Measurements from ENCODE around the gene SUFU. TPM values are rescaled to one million over a fixed set of nuclear protein-coding genes. Genes with fewer than 3 reads are reported as not detected.

SUFU gene
- total and polyA plus RNA-seq, 4 donors, result 1.8 to 3.8 (median 2.9) TPM

DNA sequence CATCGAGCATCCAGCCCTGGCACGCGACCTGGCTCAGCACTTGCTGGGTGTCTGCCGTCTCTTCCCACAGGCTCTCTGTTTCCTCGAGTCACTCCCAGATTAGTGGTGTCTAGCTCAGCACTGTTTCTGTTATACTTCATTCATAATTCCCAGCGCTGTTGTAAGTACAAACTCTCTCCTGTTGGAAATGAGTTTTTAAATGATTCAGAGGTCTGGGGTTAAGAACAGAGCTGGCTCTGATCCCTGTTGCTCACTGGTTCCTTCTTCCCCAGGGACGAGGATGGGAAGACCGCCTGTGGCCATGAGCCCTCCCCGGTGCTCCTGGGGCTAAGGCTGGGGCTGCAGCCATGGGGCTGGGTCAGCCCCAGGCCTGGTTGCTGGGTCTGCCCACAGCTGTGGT is 35.1 kb upstream of the SUFU start:
- Histone ChIP-seq H3K4me1 (ENCODE audit: control insufficient read depth in 4 of 4, insufficient read depth in 4 of 4, low read length in 3 of 4) (peaks cover 0 to 2% (median under 1%) of the 10 kb centered on the region in 4 donors), H3K27me3 (ENCODE audit: control insufficient read depth in 4 of 4, insufficient read depth in 4 of 4, low read length in 3 of 4) (no peaks in the 10 kb centered on the region), H3K4me3 (ENCODE audit: low read depth in 1 of 3, low read length in 3 of 3) (no peak overlapping the region), H3K27ac (ENCODE audit: low read depth in 1 of 2, low read length in 2 of 2) (peak overlapping the region in 1 of 2 donors; percentile 37), H3K36me3 (ENCODE audit: control insufficient read depth in 4 of 4, insufficient read depth in 3 of 4, low read depth in 1 of 4, low read length in 3 of 4) (peaks cover 0 to 2% (median 0%) of the 10 kb centered on the region in 4 donors), H3K9ac (ENCODE audit: low read depth in 1 of 2, low read length in 2 of 2) (no peak overlapping the region), H3K9me3 (ENCODE audit: control insufficient read depth in 4 of 4, low read length in 3 of 4) (no peaks in the 10 kb centered on the region)
- WGBS, result 91% methylated on average over 9 of the region's 9 CpGs
- no peak for DNase-seq (ENCODE audit: low spot score)
- TF ChIP-seq SP1 (IDR thresholded peaks at IDR 0.05) (no peak), TAF1 (conservative IDR thresholded peaks at IDR 0.05) (no peak), NR2F2 (IDR thresholded peaks at IDR 0.05) (no peak), FOXA1 (IDR thresholded peaks at IDR 0.05) (no peak)
- TF ChIP-seq, protein P1, sequence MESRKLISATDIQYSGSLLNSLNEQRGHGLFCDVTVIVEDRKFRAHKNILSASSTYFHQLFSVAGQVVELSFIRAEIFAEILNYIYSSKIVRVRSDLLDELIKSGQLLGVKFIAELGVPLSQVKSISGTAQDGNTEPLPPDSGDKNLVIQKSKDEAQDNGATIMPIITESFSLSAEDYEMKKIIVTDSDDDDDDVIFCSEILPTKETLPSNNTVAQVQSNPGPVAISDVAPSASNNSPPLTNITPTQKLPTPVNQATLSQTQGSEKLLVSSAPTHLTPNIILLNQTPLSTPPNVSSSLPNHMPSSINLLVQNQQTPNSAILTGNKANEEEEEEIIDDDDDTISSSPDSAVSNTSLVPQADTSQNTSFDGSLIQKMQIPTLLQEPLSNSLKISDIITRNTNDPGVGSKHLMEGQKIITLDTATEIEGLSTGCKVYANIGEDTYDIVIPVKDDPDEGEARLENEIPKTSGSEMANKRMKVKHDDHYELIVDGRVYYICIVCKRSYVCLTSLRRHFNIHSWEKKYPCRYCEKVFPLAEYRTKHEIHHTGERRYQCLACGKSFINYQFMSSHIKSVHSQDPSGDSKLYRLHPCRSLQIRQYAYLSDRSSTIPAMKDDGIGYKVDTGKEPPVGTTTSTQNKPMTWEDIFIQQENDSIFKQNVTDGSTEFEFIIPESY (IDR thresholded peaks at IDR 0.05), result no peak
- TF ChIP-seq, protein P2, sequence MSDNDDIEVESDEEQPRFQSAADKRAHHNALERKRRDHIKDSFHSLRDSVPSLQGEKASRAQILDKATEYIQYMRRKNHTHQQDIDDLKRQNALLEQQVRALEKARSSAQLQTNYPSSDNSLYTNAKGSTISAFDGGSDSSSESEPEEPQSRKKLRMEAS (IDR thresholded peaks at IDR 0.05), result no peak

DNA sequence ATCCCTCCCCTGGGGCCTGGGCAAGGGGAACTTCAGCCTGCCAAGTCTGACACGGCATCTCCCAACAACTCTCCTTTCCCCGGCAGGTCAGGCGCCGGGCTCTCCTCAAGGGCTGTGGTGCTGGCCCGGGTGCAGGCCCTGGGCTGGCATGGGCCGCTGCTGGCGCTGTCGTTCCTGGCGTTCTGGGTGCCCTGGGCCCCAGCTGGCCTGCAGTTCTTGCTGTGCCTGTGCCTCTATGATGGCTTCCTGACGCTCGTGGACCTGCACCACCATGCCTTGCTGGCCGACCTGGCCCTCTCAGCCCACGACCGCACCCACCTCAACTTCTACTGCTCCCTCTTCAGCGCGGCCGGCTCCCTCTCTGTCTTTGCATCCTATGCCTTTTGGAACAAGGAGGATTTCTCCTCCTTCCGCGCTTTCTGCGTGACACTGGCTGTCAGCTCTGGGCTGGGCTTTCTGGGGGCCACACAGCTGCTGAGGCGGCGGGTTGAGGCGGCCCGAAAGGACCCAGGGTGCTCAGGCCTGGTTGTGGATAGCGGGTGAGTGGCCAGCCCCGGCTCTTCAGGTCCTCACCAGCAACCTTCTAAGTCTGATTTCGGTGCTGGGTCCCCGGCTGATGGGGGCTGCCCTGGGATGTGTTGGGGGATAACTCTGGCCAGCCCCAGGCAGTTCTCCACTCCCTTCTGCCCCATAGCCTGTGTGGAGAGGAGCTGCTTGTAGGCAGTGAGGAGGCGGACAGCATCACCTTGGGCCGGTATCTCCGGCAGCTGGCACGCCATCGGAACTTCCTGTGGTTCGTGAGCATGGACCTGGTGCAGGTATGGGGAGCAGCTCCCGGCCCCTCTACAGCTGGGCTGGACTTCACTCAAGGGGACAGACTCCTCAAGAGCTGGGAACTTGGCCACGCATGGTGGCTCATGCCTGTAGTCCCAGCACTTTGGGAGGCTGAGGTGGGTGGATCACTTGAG is 32.9 kb upstream of the SUFU start:
- H3K4me3 ChIP-seq (ENCODE audit: low read depth in 1 of 3, low read length in 3 of 3), result no peak overlapping the region
- TF ChIP-seq FOXA2 (IDR thresholded peaks at IDR 0.05), result no peak
- TF ChIP-seq NR2F2 (IDR thresholded peaks at IDR 0.05), result no peak
- TF ChIP-seq SP1 (IDR thresholded peaks at IDR 0.05), result no peak
- TF ChIP-seq, protein P1 (IDR thresholded peaks at IDR 0.05), result no peak
- TF ChIP-seq, protein P2 (IDR thresholded peaks at IDR 0.05), result no peak
- TF ChIP-seq, protein P3, sequence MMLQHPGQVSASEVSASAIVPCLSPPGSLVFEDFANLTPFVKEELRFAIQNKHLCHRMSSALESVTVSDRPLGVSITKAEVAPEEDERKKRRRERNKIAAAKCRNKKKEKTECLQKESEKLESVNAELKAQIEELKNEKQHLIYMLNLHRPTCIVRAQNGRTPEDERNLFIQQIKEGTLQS (IDR thresholded peaks at IDR 0.05), result no peak
- TF ChIP-seq HNF4A (conservative IDR thresholded peaks at IDR 0.05), result no peak
- TF ChIP-seq, protein P4, sequence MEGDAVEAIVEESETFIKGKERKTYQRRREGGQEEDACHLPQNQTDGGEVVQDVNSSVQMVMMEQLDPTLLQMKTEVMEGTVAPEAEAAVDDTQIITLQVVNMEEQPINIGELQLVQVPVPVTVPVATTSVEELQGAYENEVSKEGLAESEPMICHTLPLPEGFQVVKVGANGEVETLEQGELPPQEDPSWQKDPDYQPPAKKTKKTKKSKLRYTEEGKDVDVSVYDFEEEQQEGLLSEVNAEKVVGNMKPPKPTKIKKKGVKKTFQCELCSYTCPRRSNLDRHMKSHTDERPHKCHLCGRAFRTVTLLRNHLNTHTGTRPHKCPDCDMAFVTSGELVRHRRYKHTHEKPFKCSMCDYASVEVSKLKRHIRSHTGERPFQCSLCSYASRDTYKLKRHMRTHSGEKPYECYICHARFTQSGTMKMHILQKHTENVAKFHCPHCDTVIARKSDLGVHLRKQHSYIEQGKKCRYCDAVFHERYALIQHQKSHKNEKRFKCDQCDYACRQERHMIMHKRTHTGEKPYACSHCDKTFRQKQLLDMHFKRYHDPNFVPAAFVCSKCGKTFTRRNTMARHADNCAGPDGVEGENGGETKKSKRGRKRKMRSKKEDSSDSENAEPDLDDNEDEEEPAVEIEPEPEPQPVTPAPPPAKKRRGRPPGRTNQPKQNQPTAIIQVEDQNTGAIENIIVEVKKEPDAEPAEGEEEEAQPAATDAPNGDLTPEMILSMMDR (IDR thresholded peaks at IDR 0.05; ENCODE audit: low read depth, low read length, missing input control), result no peak
- TF ChIP-seq TAF1 (conservative IDR thresholded peaks at IDR 0.05), result no peak
- no peak for TF ChIP-seq FOXA1 (IDR thresholded peaks at IDR 0.05)
- TF ChIP-seq EGR1 (IDR thresholded peaks at IDR 0.05; ENCODE audit: low read depth in 2 of 2), result no peak
- TF ChIP-seq RXRA (IDR thresholded peaks at IDR 0.05), result no peak
- TF ChIP-seq HNF4G (IDR thresholded peaks at IDR 0.05), result no peak
- no peak for TF ChIP-seq GABPA (IDR thresholded peaks at IDR 0.05 in 1 of 2, conservative IDR thresholded peaks at IDR 0.05 in 1 of 2)
- TF ChIP-seq JUND (IDR thresholded peaks at IDR 0.05), result no peak
- TF ChIP-seq, protein P5, sequence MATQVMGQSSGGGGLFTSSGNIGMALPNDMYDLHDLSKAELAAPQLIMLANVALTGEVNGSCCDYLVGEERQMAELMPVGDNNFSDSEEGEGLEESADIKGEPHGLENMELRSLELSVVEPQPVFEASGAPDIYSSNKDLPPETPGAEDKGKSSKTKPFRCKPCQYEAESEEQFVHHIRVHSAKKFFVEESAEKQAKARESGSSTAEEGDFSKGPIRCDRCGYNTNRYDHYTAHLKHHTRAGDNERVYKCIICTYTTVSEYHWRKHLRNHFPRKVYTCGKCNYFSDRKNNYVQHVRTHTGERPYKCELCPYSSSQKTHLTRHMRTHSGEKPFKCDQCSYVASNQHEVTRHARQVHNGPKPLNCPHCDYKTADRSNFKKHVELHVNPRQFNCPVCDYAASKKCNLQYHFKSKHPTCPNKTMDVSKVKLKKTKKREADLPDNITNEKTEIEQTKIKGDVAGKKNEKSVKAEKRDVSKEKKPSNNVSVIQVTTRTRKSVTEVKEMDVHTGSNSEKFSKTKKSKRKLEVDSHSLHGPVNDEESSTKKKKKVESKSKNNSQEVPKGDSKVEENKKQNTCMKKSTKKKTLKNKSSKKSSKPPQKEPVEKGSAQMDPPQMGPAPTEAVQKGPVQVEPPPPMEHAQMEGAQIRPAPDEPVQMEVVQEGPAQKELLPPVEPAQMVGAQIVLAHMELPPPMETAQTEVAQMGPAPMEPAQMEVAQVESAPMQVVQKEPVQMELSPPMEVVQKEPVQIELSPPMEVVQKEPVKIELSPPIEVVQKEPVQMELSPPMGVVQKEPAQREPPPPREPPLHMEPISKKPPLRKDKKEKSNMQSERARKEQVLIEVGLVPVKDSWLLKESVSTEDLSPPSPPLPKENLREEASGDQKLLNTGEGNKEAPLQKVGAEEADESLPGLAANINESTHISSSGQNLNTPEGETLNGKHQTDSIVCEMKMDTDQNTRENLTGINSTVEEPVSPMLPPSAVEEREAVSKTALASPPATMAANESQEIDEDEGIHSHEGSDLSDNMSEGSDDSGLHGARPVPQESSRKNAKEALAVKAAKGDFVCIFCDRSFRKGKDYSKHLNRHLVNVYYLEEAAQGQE (IDR thresholded peaks at IDR 0.05), result no peak
- no peak for TF ChIP-seq YY1 (IDR thresholded peaks at IDR 0.05)
- TF ChIP-seq RAD21 (IDR thresholded peaks at IDR 0.05), result no peak
- no peaks in the 10 kb centered on the region for H3K27me3 ChIP-seq (ENCODE audit: control insufficient read depth in 4 of 4, insufficient read depth in 4 of 4, low read length in 3 of 4)
- H3K36me3 ChIP-seq (ENCODE audit: control insufficient read depth in 4 of 4, insufficient read depth in 3 of 4, low read depth in 1 of 4, low read length in 3 of 4), result peaks cover 0 to 2% (median 0%) of the 10 kb centered on the region in 4 donors
- H3K27ac ChIP-seq (ENCODE audit: low read depth in 1 of 2, low read length in 2 of 2), result no peak overlapping the region
- no peak for DNase-seq (ENCODE audit: low spot score)
- WGBS, result 98% methylated on average over 36 of the region's 36 CpGs
- no peak overlapping the region for H3K9ac ChIP-seq (ENCODE audit: low read depth in 1 of 2, low read length in 2 of 2)
- H3K4me1 ChIP-seq (ENCODE audit: control insufficient read depth in 4 of 4, insufficient read depth in 4 of 4, low read length in 3 of 4), result peaks cover 0 to 3% (median 1%) of the 10 kb centered on the region in 4 donors
- H3K9me3 ChIP-seq (ENCODE audit: control insufficient read depth in 4 of 4, low read length in 3 of 4), result no peaks in the 10 kb centered on the region
